Measurements from ENCODE around the gene POP7.

POP7 gene

GRCh38 chr7:100687751-100688300, 18.1 kb upstream of the POP7 start:
- TF ChIP-seq BHLHE40 (IDR thresholded peaks at IDR 0.05; ENCODE audit: borderline replicate concordance) = no peak
- no peak for TF ChIP-seq L3MBTL2 (conservative IDR thresholded peaks at IDR 0.05)
- no peak for TF ChIP-seq FOXK2 (IDR thresholded peaks at IDR 0.05)
- no peak for TF ChIP-seq FOXM1 (IDR thresholded peaks at IDR 0.05; ENCODE audit: borderline replicate concordance)
- no peak for TF ChIP-seq TARDBP (IDR thresholded peaks at IDR 0.05)
- CTCF ChIA-PET = no interaction called here
- DNase-seq (ENCODE audit: extremely low spot score) = no peak
- POLR2A ChIA-PET = no interaction called here

- no peak for DNase-seq (ENCODE audit: extremely low spot score)
- ChIA-PET CTCF (no interaction called here), POLR2A (no interaction called here)
- no peak for TF ChIP-seq SP1 (IDR thresholded peaks at IDR 0.05)
These were observed 17.5 kb upstream of the POP7 start for GRCh38 chr7:100688326-100688860.

- no peak for TF ChIP-seq FOXM1 (IDR thresholded peaks at IDR 0.05; ENCODE audit: borderline replicate concordance)
- ChIA-PET POLR2A (interaction anchor here (1.7 kb wide), 1 partner anchor 104 kb away, joined by 4 read pairs; the partner anchor contains the start of genes FBXO24 and LRCH4), CTCF (interaction anchor here (0.6 kb wide), 2 partner anchors 179 to 186 kb away, joined by 3 to 4 read pairs; partner anchors contain the start of gene SRRT)
- no peak for DNase-seq (ENCODE audit: extremely low spot score)
These were observed 16.4 kb upstream of the POP7 start for GRCh38 chr7:100689230-100690135.

GRCh38 chr7:100691676-100692577, 14.0 kb upstream of the POP7 start:
- TF ChIP-seq SUZ12 (IDR thresholded peaks at IDR 0.05) = no peak
- no peak for TF ChIP-seq HDGF (IDR thresholded peaks at IDR 0.05; ENCODE audit: borderline replicate concordance)
- POLR2A ChIA-PET = interaction anchor here (1.0 to 6.5 kb wide), 6 partner anchors 8 to 263 kb away, joined by 3 to 61 read pairs (median 4); partner anchors contain the start of genes FBXO24, LRCH4 and POP7
- CTCF ChIA-PET = interaction anchor here (0.7 to 2.1 kb wide), 11 partner anchors 11 to 102 kb away, joined by 3 to 14 read pairs (median 4); partner anchors contain the start of genes MOSPD3 and POP7
- DNase-seq (ENCODE audit: extremely low spot score) = peak; percentile 83

- no peak for DNase-seq (ENCODE audit: extremely low spot score)
- ChIA-PET CTCF (interaction anchor here (0.6 to 2.1 kb wide), 8 partner anchors 12 to 134 kb away, joined by 3 to 14 read pairs (median 4); partner anchors contain the start of genes MOSPD3 and POP7), POLR2A (interaction anchor here (0.9 to 6.5 kb wide), 7 partner anchors 9 to 263 kb away, joined by 3 to 61 read pairs (median 5); partner anchors contain the start of genes FBXO24, MOSPD3 and POP7)
- TF ChIP-seq SUZ12 (IDR thresholded peaks at IDR 0.05) (no peak), HDGF (IDR thresholded peaks at IDR 0.05; ENCODE audit: borderline replicate concordance) (no peak), FOXM1 (IDR thresholded peaks at IDR 0.05; ENCODE audit: borderline replicate concordance) (no peak), L3MBTL2 (conservative IDR thresholded peaks at IDR 0.05) (no peak)
These were observed 13.4 kb upstream of the POP7 start for GRCh38 chr7:100692578-100692961.

- CTCF ChIA-PET = interaction anchor here (0.5 to 2.1 kb wide), 8 partner anchors 12 to 134 kb away, joined by 3 to 14 read pairs (median 4); partner anchors contain the start of genes MOSPD3 and POP7
These were observed 12.4 kb upstream of the POP7 start for GRCh38 chr7:100693312-100694097.

GRCh38 chr7:100694098-100694745, 11.7 kb upstream of the POP7 start, which contains the start of gene GIGYF1:
TSS of gene GIGYF1 (minus strand) at chr7:100694250. CDS start at chr7:100688238, 6,012 bp downstream.
- DNase-seq (ENCODE audit: extremely low spot score) = peak; percentile 82
- TF ChIP-seq L3MBTL2 (conservative IDR thresholded peaks at IDR 0.05) (peak; percentile 97), FOXM1 (IDR thresholded peaks at IDR 0.05; ENCODE audit: borderline replicate concordance) (no peak)
- ChIA-PET POLR2A (interaction anchor here (0.6 to 6.5 kb wide), 7 partner anchors 9 to 158 kb away, joined by 3 to 61 read pairs (median 4); partner anchors contain the start of genes FBXO24, MOSPD3, POP7 and SLC12A9), CTCF (interaction anchor here (0.5 kb wide), 1 partner anchor 32 kb away, joined by 3 read pairs; no protein-coding TSS in a partner anchor)

More at GRCh38 chr7:100693312-100694097, 12.4 kb upstream of the POP7 start:
- DNase-seq (ENCODE audit: extremely low spot score) = peak; percentile 42
- POLR2A ChIA-PET = interaction anchor here (0.6 to 6.5 kb wide), 8 partner anchors 8 to 159 kb away, joined by 3 to 61 read pairs (median 4); partner anchors contain the start of genes FBXO24, MOSPD3, POP7 and SLC12A9
- TF ChIP-seq L3MBTL2 (conservative IDR thresholded peaks at IDR 0.05) (no peak), BHLHE40 (IDR thresholded peaks at IDR 0.05; ENCODE audit: borderline replicate concordance) (no peak), SUZ12 (IDR thresholded peaks at IDR 0.05) (no peak), SP1 (IDR thresholded peaks at IDR 0.05) (no peak), ZNF384 (IDR thresholded peaks at IDR 0.05) (no peak), CTBP1 (IDR thresholded peaks at IDR 0.05; ENCODE audit: borderline replicate concordance) (no peak), FOXA1 (IDR thresholded peaks at IDR 0.05) (no peak), ELF4 (IDR thresholded peaks at IDR 0.05) (no peak), FOXK2 (IDR thresholded peaks at IDR 0.05) (no peak), FOXM1 (IDR thresholded peaks at IDR 0.05; ENCODE audit: borderline replicate concordance) (no peak), NFRKB (IDR thresholded peaks at IDR 0.05) (no peak), LEF1 (IDR thresholded peaks at IDR 0.05; ENCODE audit: borderline replicate concordance) (no peak), TARDBP (IDR thresholded peaks at IDR 0.05) (no peak), HDGF (IDR thresholded peaks at IDR 0.05; ENCODE audit: borderline replicate concordance) (no peak), ARNT (IDR thresholded peaks at IDR 0.05) (no peak)
